Measurements from ENCODE around the gene ATP6AP1.

The ATP6AP1 gene

GRCh38 chrX:154482786-154483185 lies 54.3 kb downstream of the ATP6AP1 start:
- Histone ChIP-seq H3K27ac (no peak overlapping the region), H3K4me3 (ENCODE audit: low read depth, low read length) (no peak overlapping the region), H3K9me3 (ENCODE audit: control insufficient read depth, low read length) (no peaks in the 10 kb centered on the region), H3K9ac (no peak overlapping the region), H3K27me3 (ENCODE audit: control insufficient read depth, insufficient read depth, low read length) (no peaks in the 10 kb centered on the region), H3K4me2 (ENCODE audit: low read length) (no peak overlapping the region), H3K4me1 (no peaks in the 10 kb centered on the region), H3K79me2 (no peaks in the 10 kb centered on the region), H2AFZ (no peak overlapping the region), H3K36me3 (ENCODE audit: control insufficient read depth, insufficient read depth, low read length) (no peaks in the 10 kb centered on the region)
- TF ChIP-seq CTCF (IDR thresholded peaks at IDR 0.05), result no peak

- no peaks in the 10 kb centered on the region for H3K27me3 ChIP-seq (ENCODE audit: control insufficient read depth, insufficient read depth, low read length)
- TF ChIP-seq CTCF (IDR thresholded peaks at IDR 0.05), result no peak
- H3K4me3 ChIP-seq (ENCODE audit: low read depth, low read length), result no peak overlapping the region
- no peaks in the 10 kb centered on the region for H3K79me2 ChIP-seq
- no peak overlapping the region for H3K4me2 ChIP-seq (ENCODE audit: low read length)
- no peak overlapping the region for H3K9ac ChIP-seq
- no peaks in the 10 kb centered on the region for H3K9me3 ChIP-seq (ENCODE audit: control insufficient read depth, low read length)
- H3K27ac ChIP-seq, result no peak overlapping the region
- no peaks in the 10 kb centered on the region for H3K36me3 ChIP-seq (ENCODE audit: control insufficient read depth, insufficient read depth, low read length)
- H3K4me1 ChIP-seq, result no peaks in the 10 kb centered on the region
- H2AFZ ChIP-seq, result no peak overlapping the region
Measured at GRCh38 chrX:154483325-154483724, 54.8 kb downstream of the ATP6AP1 start.

GRCh38 chrX:154484255-154485149 lies 56.0 kb downstream of the ATP6AP1 start:
- Histone ChIP-seq H3K9me3 (ENCODE audit: control insufficient read depth, low read length) (no peaks in the 10 kb centered on the region), H3K36me3 (ENCODE audit: control insufficient read depth, insufficient read depth, low read length) (no peaks in the 10 kb centered on the region), H3K4me3 (ENCODE audit: low read depth, low read length) (no peak overlapping the region), H3K4me2 (ENCODE audit: low read length) (no peak overlapping the region), H3K9ac (no peak overlapping the region), H3K4me1 (no peaks in the 10 kb centered on the region), H3K27ac (no peak overlapping the region), H3K27me3 (ENCODE audit: control insufficient read depth, insufficient read depth, low read length) (no peaks in the 10 kb centered on the region), H3K79me2 (no peaks in the 10 kb centered on the region), H2AFZ (no peak overlapping the region)
- TF ChIP-seq CTCF (IDR thresholded peaks at IDR 0.05), result no peak

GRCh38 chrX:154485150-154486051 lies 56.9 kb downstream of the ATP6AP1 start:
- no peaks in the 10 kb centered on the region for H3K27me3 ChIP-seq (ENCODE audit: control insufficient read depth, insufficient read depth, low read length)
- no peaks in the 10 kb centered on the region for H3K4me1 ChIP-seq
- peak overlapping the region; percentile 68 for H2AFZ ChIP-seq
- peak overlapping the region; percentile 39 for H3K27ac ChIP-seq
- no peaks in the 10 kb centered on the region for H3K9me3 ChIP-seq (ENCODE audit: control insufficient read depth, low read length)
- no peaks in the 10 kb centered on the region for H3K79me2 ChIP-seq
- H3K9ac ChIP-seq, result no peak overlapping the region
- peak overlapping the region; percentile 57 for H3K4me3 ChIP-seq (ENCODE audit: low read depth, low read length)
- H3K36me3 ChIP-seq (ENCODE audit: control insufficient read depth, insufficient read depth, low read length), result no peaks in the 10 kb centered on the region
- TF ChIP-seq CTCF (IDR thresholded peaks at IDR 0.05), result no peak
- peak overlapping the region; percentile 68 for H3K4me2 ChIP-seq (ENCODE audit: low read length)
